ENCODE results near the gene ITGB1.
"Not testable (repeated sequence)": the region's sequence is repeated elsewhere in the genome, so short reads cannot be mapped to it uniquely, and the experiment has no call there.

ITGB1 gene

GRCh38 chr10:32980242-32980557 lies 22.2 kb upstream of the ITGB1 start:
- no peak for DNase-seq

GRCh38 chr10:32979719-32980118 lies 21.7 kb upstream of the ITGB1 start:
- not testable (repeated sequence) for DNase-seq

- DNase-seq, result no peak
Measured at GRCh38 chr10:32979041-32979440, 21.0 kb upstream of the ITGB1 start.

GRCh38 chr10:32977846-32978809 lies 20.1 kb upstream of the ITGB1 start:
- DNase-seq, result not testable (repeated sequence)

- no peak for DNase-seq
Measured at GRCh38 chr10:32976338-32976737, 18.3 kb upstream of the ITGB1 start.

- DNase-seq, result no peak
Measured at GRCh38 chr10:32972929-32973328, 14.9 kb upstream of the ITGB1 start.

- DNase-seq, result no peak
Measured at GRCh38 chr10:32972460-32972859, 14.4 kb upstream of the ITGB1 start.

GRCh38 chr10:32971536-32972091 lies 13.6 kb upstream of the ITGB1 start:
- peak; percentile 31 for DNase-seq

- DNase-seq, result no peak
Measured at GRCh38 chr10:32970910-32971309, 12.9 kb upstream of the ITGB1 start.

- DNase-seq, result no peak
Measured at GRCh38 chr10:32964270-32964669, 6.2 kb upstream of the ITGB1 start.

GRCh38 chr10:32963096-32963495 lies 5.1 kb upstream of the ITGB1 start:
- DNase-seq, result no peak

- DNase-seq, result no peak
Measured at GRCh38 chr10:32962521-32962920, 4.5 kb upstream of the ITGB1 start.

- DNase-seq, result no peak
Measured at GRCh38 chr10:32961895-32962369, 3.9 kb upstream of the ITGB1 start.

- DNase-seq, result no peak
Measured at GRCh38 chr10:32961343-32961894, 3.4 kb upstream of the ITGB1 start.

- DNase-seq, result no peak
Measured at GRCh38 chr10:32960022-32960421, 2.0 kb upstream of the ITGB1 start.

GRCh38 chr10:32959006-32959920 lies 1.2 kb upstream of the ITGB1 start:
- DNase-seq, result no peak

- no peak for DNase-seq
Measured at GRCh38 chr10:32957341-32958084, 517 bp downstream of the ITGB1 start.

GRCh38 chr10:32956365-32957197 lies 1.4 kb downstream of the ITGB1 start:
- DNase-seq, result no peak

GRCh38 chr10:32955790-32956189 lies 2.2 kb downstream of the ITGB1 start:
- DNase-seq, result no peak

- DNase-seq, result no peak
Measured at GRCh38 chr10:32955299-32955772, 2.7 kb downstream of the ITGB1 start.
